ENCODE data around the gene NFIX. TPM values are rescaled to one million over a fixed set of nuclear protein-coding genes. Genes with fewer than 3 reads are reported as not detected.

The NFIX gene
- total RNA-seq, 4 donors from 2014 or later, result 25.4 to 53.1 (median 29.3) TPM

- no peaks in the 10 kb centered on the region for H3K27me3 ChIP-seq
- intact Hi-C loops (cut with DNase I; ENCODE audit: low total_unique reads) (loop anchor here (10.0 kb wide), 1 partner anchor 46 kb away; no protein-coding TSS in a partner anchor), in situ Hi-C loops (cut with MboI; ENCODE audit: low pct_ligation_motif_present in 1 of 4, low pct_unique_long_range_greater_than_20kb in 1 of 4, low sequenced_read_pairs in 3 of 4) (no loop called here)
- peak overlapping the region in 3 of 4 donors; percentile 31 to 57 (median 39) for H3K4me3 ChIP-seq
- TF ChIP-seq EP300 (IDR thresholded peaks at IDR 0.05; ENCODE audit: low read depth), result no peak
- peak in 1 of 5 experiments; percentile 8 for TF ChIP-seq CTCF (IDR thresholded peaks at IDR 0.05)
- no peak for TF ChIP-seq POLR2AphosphoS5 (IDR thresholded peaks at IDR 0.05)
- no peak for TF ChIP-seq POLR2A (IDR thresholded peaks at IDR 0.05)
- DNase-seq, result peak; percentile 35
- no peaks in the 10 kb centered on the region for H3K9me3 ChIP-seq
- H3K27ac ChIP-seq, result peak overlapping the region; percentile 76 to 94 (median 84)
- H3K4me1 ChIP-seq, result peaks cover 62 to 93% (median 66%) of the 10 kb centered on the region in 4 donors
- H3K36me3 ChIP-seq, result no peaks in the 10 kb centered on the region
- WGBS, 2 donors (ENCODE audit: low coverage in 1 of 2), result 4 to 20% methylated on average over 9 to 17 of the region's 19 CpGs
These were observed 65.1 kb downstream of the NFIX start for GRCh38 chr19:13060233-13060963.

GRCh38 chr19:13060964-13061927, 66.0 kb downstream of the NFIX start:
- 1% methylated on average over 39 of the region's 40 CpGs; no CpG with 5 or more reads in 1 of the 2 donors for WGBS, 2 donors (ENCODE audit: low coverage in 1 of 2)
- H3K4me1 ChIP-seq, result peaks cover 54 to 93% (median 62%) of the 10 kb centered on the region in 4 donors
- in situ Hi-C loops (cut with MboI; ENCODE audit: low pct_ligation_motif_present in 1 of 4, low pct_unique_long_range_greater_than_20kb in 1 of 4, low sequenced_read_pairs in 3 of 4), result no loop called here

GRCh38 chr19:13062317-13062716, 67.0 kb downstream of the NFIX start:
- no peak for DNase-seq
- Histone ChIP-seq H3K4me3 (no peak overlapping the region), H3K27ac (peak overlapping the region in 1 of 4 donors; percentile 63), H3K9me3 (no peaks in the 10 kb centered on the region), H3K4me1 (peaks cover 51 to 93% (median 60%) of the 10 kb centered on the region in 4 donors), H3K36me3 (no peaks in the 10 kb centered on the region), H3K27me3 (no peaks in the 10 kb centered on the region)
- no peak for TF ChIP-seq CTCF (IDR thresholded peaks at IDR 0.05)
- TF ChIP-seq EP300 (IDR thresholded peaks at IDR 0.05; ENCODE audit: low read depth), result no peak
- no peak for TF ChIP-seq POLR2AphosphoS5 (IDR thresholded peaks at IDR 0.05)
- TF ChIP-seq POLR2A (IDR thresholded peaks at IDR 0.05), result no peak
- in situ Hi-C loops (cut with MboI; ENCODE audit: low pct_ligation_motif_present in 1 of 4, low pct_unique_long_range_greater_than_20kb in 1 of 4, low sequenced_read_pairs in 3 of 4) (no loop called here), intact Hi-C loops (cut with DNase I; ENCODE audit: low total_unique reads) (loop anchor here (10.0 kb wide), 1 partner anchor 48 kb away; no protein-coding TSS in a partner anchor)

More at GRCh38 chr19:13060964-13061927, 66.0 kb downstream of the NFIX start:
- peak in 1 of 3 donors; percentile 34 for TF ChIP-seq POLR2AphosphoS5 (IDR thresholded peaks at IDR 0.05)
- no peak for TF ChIP-seq POLR2A (IDR thresholded peaks at IDR 0.05)
- no peak for TF ChIP-seq EP300 (IDR thresholded peaks at IDR 0.05; ENCODE audit: low read depth)
- peak; percentile 93 to 95 (median 95) for TF ChIP-seq CTCF (IDR thresholded peaks at IDR 0.05)
- Histone ChIP-seq H3K27me3 (no peaks in the 10 kb centered on the region), H3K4me3 (peak overlapping the region; percentile 18 to 57 (median 35)), H3K36me3 (no peaks in the 10 kb centered on the region), H3K9me3 (no peaks in the 10 kb centered on the region), H3K27ac (peak overlapping the region; percentile 76 to 94 (median 84))
- peak; percentile 91 for DNase-seq
- intact Hi-C loops (cut with DNase I; ENCODE audit: low total_unique reads), result loop anchor here (10.0 kb wide), 1 partner anchor 46 kb away; no protein-coding TSS in a partner anchor
